GM19397 (cell line): ENCODE measurements around the gene TEKT3.

Source experiments
- ATAC-seq: cut with Tn5 transposase; IDR thresholded peaks from one replicate; pipeline ENCODE4 v1.9.1; 2021; ENCODE audit warnings: mild to moderate bottlenecking, moderate library complexity; ENCODE audit not compliant: unreplicated experiment

The TEKT3 gene

GRCh38 chr17:15350777-15351477 is 9.5 kb upstream of the TEKT3 start:
- ATAC-seq: no peak

DNA sequence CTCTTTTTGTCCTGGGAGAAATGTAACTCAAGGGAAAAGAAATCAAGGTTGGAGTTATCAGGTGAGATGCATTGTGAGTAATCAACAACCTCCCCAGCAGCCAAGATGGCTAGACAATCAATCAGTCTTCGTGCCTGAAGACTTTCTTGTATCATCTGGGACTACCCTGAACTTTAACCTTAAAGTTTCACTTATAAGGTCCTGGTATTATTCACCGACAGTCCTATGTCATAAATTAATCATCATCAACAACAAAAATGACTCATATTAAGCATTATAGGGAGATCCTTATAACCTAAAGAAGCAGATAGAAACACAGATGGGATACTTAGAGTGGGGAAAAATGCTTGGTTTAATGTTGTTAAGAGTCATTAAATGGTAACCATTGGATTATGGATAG is 7.7 kb upstream of the TEKT3 start:
- no peak for ATAC-seq

DNA sequence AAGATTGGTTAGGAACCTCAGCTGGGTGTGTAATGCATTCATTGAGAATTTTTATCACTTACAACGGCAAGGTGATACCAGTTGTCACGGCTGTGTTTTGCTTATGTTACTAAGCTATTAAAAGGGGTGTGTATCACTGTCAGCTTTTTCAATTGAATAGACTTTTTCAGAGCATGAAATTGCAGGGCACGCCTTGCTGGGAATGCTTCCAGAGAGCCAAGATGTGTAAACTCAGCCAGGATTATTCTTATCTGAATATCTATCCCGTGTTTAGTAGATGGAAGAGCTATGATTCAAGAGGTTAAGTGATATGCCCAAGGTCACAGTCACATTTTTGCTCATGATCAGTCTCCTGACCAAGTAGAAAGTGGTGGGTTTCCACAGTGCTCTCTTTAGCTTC is 6.6 kb upstream of the TEKT3 start:
- ATAC-seq: no peak

DNA sequence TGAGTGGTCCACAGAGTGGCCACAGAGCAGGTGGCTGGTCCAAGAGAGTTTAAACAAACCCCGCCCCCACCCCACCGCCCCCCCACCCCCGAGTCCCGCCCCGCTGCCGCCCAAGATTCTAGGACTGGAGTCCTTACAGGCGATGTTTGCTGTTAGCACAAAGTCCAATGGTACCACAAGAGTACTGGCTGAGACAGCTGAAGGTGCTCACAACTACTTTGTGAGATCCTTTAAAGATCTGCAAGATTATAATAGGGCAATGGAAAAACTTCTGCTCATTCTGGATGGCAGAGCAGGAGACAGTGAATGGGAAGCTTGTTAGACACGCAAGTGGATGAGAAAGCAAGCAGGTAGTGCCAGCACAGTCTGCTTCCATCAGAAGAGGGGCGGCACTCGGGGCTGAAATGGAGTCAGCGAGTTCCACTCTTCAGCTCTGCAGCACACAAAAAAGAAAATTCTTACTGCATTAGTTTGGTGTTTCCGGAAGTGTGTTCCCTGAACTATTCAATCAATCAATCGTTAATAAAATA is 4.7 kb upstream of the TEKT3 start:
- no peak for ATAC-seq

GRCh38 chr17:15343749-15344148 is 2.4 kb upstream of the TEKT3 start:
- no peak for ATAC-seq

DNA sequence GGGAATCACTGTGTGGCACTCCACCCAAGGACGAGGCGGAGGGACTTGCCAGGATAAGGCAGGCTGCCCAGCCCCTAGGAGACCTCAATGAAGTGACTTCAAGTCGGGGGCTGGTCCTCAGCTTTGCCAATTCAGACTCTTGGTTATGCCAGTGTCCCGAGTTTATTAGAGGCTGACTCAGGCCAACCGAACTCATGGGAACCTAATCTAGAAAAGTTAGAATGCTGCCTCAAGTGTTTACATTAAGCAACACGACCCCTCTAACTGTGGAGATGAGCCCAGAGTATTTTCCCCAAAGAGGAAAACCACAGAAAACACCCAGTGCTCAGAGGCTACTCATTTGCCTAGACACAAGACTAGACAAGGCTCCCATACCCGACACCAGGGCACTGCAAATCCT is 1.1 kb upstream of the TEKT3 start:
- no peak for ATAC-seq

GRCh38 chr17:15341966-15342365 is 569 bp upstream of the TEKT3 start:
- no peak for ATAC-seq

DNA sequence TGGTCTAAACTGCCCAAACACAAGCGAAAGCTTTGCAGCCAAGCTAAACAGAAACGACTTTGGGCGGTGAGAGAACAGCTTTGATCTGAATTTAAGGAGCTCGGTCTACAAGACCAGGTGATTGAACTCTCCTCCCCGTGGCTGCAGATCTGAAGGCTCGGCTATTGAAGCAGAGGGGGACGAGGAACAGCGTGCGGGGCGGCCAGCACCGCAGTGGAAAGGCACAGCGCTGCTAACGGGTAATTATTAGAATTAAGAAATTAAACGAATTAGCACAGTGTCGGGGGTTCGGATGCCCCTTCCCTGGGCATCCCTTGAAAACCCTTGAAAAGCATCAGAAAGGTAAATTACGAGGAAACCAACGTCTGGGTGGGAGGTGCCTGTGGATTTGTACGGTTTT is 431 bp downstream of the TEKT3 start:
- no peak for ATAC-seq

GRCh38 chr17:15335446-15335845 is 6.0 kb downstream of the TEKT3 start:
- ATAC-seq: no peak

GRCh38 chr17:15334266-15334665 is 7.1 kb downstream of the TEKT3 start:
- no peak for ATAC-seq

- ATAC-seq: no peak
Measured at GRCh38 chr17:15332338-15332737, 9.1 kb downstream of the TEKT3 start.

DNA sequence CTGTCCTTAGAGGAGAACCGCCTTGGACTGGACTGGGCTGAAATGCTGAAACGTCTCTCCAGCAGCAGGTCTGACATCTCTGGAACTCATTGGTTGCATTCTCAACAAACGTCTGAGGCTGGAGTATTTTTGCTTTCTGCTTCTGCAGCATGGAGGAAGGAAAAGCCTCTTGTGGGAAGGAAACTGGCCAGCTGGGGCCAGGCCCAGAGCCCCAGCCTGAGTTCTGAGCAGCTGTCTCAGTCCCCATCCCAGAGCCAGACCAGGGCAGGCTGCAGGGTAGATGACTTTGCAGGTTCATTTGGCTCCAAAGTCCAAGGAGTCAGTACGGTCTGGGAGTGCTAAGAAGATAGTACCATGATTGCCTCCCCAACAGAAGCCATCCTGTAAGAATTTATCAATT is 18.3 kb downstream of the TEKT3 start:
- ATAC-seq: no peak

- ATAC-seq: no peak
Measured at GRCh38 chr17:15321556-15322251, 19.7 kb downstream of the TEKT3 start.

GRCh38 chr17:15319452-15320010 is 21.9 kb downstream of the TEKT3 start:
- no peak for ATAC-seq

DNA sequence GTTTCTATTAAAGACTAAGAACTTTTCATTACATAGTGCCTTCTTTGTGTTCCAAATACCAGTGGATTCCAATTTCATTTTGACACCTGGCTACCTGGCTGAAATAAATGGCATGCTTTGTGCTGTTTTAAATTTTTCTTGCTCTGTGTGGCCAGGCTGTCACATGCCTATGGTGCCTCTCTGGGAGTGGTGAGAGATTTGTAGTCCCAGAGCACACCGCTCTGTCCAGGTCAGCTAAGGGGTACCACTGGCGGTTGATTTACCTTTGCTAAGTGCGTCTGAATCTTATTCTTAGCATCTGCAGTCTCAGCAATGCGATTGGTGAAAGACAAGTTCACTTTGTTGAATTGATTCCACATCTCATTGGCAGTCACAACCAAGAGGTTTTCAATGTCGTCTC is 29.4 kb downstream of the TEKT3 start:
- ATAC-seq: no peak

- ATAC-seq: no peak
Measured at GRCh38 chr17:15309793-15310192, 31.6 kb downstream of the TEKT3 start.

GRCh38 chr17:15309236-15309635 is 32.2 kb downstream of the TEKT3 start:
- ATAC-seq: no peak

- ATAC-seq: no peak
Measured at GRCh38 chr17:15308758-15309157, 32.6 kb downstream of the TEKT3 start.

DNA sequence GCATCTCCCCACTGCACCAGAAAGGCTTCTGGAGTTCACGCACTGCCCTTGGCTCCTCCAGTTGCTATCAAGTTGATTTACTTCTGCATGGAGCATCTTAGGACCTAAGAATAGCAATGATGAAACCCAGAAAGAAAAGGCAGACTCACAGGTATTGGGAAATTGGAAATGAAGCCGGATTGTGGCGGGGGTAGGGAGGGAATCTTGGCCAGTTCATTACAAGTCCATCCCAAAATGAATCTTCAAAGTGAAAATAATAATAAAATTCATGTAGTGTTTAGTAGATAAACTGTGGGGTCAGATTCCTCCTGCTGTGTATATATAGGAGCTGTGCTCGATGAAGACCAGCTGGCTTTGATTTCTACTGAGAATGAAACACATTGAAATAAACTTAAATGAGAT is 33.7 kb downstream of the TEKT3 start:
- ATAC-seq: no peak

- ATAC-seq: no peak
Measured at GRCh38 chr17:15303851-15304250, 37.5 kb downstream of the TEKT3 start.

GRCh38 chr17:15303268-15303667 is 38.1 kb downstream of the TEKT3 start:
- ATAC-seq: no peak

- ATAC-seq: no peak
Measured at GRCh38 chr17:15301845-15302244, 39.6 kb downstream of the TEKT3 start.
